GM19238 (cell line): ENCODE measurements around the gene PRKAR1B.

ENCODE experiments used
- DNase-seq: peaks from one replicate; pipeline ENCODE4 v3.0.0; 2011; ENCODE audit warnings: low spot score; ENCODE audit not compliant: insufficient read length

PRKAR1B gene

DNA sequence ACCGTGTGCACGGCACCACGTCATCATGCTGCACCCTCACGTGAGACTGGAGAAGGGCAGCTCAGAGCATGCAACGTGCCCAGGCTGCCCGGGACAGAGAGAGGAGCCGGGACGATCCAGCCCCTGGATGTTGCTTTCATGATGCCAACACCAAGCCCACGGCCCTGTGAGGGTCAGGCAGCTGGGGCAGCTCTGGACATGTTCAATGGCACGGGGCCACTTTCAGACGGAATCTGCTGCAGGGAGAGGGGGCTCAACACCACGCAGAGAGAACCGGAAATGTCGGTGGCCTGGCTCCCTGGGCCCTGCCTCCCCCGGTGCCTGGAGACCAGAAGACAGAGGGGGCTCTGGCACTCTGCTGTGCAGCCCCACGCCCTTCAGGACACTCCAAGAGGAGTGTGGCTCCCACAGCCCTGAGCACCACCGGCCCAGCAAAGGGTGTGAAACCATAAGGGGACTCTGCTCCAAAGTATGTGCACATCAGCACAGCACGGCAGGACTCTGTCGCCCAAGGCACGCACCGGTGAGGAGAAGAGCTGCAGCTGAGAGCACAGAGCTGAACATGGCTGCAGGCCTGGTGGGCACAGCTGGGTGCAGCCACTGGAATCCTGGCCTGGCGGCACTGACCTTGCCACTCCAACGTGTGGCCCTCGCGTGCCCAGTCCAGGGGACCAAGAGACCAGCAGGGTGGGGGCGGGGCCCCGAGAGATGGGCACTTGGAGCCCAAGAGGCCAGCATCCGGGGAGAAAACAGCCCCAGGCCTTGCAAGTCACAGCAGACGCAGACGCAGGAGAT is 137.1 kb downstream of the PRKAR1B start:
- no peak for DNase-seq

DNA sequence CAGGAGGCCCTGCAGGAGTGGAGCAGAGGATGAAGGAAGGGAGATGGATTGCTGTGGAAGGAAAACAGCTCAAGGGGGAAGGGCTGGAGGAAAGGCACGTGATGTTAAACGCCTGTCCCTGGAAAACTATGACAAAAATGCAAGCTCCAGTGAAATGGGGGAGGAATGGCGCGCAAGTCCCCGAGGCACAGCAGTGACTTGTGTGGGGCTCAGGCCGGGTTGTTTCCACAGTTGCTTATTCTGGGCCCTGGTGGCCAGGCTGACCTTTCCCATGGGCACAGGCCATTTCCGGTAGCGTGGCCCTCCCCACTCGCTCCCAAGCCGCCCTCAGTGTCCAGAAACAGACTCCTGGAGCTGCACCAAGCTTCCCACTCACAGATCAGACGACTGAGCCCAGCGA is 139.3 kb downstream of the PRKAR1B start:
- DNase-seq, result no peak

DNA sequence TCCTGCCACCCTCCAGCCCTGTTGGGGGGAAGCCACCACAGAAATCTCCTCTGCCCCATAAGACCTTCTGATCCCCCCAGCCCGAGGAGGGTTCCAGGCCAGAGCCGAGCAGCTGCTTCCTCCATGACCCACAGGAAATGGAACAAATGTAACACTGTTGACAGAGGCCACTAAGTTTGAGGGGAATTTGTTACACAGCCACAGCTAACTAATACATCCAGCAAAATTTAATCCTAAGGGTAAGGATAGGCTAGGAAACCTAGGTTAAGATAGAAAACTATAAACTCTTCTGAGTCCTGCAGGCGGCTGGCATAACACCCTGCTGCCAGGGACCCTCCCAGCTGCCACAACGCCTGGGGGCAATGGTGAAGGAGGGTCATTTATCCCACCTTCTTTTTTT is 140.6 kb downstream of the PRKAR1B start:
- DNase-seq, result no peak

- DNase-seq, result no peak
Observed at GRCh38 chr7:585873-586272, 141.2 kb downstream of the PRKAR1B start.

- no peak for DNase-seq
Observed at GRCh38 chr7:585229-585711, 141.8 kb downstream of the PRKAR1B start.

DNA sequence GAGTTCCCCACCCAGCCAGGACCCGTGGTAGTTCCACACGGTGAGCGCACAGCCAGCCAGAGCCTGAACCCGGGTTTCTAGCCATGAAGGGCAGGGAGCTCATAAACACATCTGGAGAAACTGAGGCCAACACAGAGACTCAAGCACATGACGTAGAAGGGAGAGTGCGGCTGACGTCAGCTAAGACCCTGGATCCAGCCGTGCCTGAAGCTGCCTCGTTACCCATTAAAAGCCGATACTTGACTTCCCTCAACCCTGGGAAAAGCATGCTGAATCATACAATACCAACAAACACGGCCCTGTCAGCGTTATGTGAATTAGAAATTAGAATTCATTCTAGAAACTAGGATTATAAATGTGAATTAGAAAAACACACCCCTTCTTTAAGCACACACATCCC is 142.3 kb downstream of the PRKAR1B start:
- no peak for DNase-seq

- no peak for DNase-seq
Observed at GRCh38 chr7:584122-584465, 143.0 kb downstream of the PRKAR1B start.

- DNase-seq, result no peak
Observed at GRCh38 chr7:583410-584121, 143.5 kb downstream of the PRKAR1B start.

DNA sequence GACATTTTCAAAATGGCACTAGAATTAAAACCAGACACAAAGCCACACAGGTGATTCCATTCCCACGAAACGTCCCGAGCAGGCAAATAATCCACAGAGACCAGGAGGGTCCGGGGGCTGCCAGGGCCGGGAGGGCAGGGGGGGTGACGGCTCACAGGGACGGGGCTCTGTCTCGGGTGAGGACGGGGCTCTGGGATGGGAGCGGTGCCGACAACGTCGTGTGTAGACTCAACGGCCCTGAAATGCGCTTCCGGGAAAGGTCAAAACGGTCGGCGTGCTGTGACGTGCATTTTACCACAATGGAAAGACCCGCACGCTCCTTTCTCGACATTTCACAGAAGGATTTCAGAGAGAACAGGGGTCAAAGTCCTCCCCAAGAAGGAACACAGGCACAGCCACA is 144.2 kb downstream of the PRKAR1B start:
- DNase-seq, result no peak

DNA sequence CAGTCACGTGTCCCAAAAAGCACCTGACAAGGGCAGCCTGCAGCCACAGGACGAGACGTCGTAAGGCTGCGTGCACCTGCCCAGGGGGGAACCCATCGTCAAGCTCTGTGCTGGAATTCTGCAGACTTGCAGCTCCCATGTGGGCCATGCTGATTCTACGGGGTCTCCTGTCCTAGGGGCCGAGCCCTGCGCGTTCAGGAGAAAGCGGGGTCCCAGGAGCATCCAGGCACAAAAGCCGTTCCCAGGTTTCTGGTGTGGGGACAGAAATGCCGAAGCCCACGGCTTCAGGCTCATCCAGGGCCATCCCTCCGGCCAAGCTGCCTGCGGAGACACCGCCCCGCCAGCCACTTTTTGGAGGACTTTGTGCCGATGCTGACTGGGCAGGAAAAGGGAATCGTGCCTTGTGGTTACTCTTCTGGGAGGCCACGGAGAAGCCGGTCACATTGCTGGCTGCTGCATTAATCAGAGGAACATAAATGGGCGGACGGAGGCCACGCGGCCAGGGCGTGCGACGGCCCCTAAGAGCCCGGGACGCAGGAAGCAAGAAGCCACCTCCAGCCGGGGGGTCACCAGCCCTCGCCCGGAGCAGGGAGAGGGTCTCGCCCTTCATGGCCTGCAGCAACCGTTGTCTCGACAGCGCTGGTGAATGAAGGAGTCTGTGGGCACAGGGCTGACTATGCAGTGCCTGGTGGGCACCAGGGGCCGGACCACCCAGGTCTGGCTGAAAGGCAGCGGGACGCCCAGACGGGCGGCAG is 144.8 kb downstream of the PRKAR1B start:
- no peak for DNase-seq

- no peak for DNase-seq
Observed at GRCh38 chr7:578386-578785, 148.7 kb downstream of the PRKAR1B start.

DNA sequence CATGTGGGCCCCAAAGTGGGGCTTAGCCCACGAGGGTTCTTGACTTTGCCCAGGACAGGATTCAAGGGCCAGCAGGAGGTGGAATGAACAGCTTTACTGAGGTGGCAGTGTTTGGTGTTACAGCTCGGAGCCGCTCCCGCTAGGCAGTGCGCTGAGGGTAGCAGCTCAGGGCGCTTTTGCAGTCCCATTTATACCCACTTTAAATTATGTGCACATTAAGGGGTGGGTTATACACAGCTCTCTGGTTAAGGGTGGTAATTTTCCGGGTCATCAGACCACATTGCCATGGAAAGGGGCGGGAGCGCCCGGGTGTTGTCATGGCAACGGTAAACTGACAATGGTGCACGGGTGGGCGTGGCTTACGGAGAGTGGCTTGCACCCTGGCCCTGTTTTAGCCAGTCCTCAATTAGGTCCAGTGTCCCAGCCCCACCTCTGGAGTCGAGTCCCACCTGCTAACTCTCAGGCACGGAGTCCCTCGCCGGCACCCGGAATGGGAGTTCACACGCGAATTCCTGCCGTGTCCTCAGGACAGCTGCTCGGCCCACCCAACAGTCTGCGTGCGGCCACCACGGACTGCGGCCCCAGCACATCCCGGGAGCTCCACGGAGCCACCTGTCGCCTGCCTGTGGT is 149.2 kb downstream of the PRKAR1B start:
- no peak for DNase-seq

DNA sequence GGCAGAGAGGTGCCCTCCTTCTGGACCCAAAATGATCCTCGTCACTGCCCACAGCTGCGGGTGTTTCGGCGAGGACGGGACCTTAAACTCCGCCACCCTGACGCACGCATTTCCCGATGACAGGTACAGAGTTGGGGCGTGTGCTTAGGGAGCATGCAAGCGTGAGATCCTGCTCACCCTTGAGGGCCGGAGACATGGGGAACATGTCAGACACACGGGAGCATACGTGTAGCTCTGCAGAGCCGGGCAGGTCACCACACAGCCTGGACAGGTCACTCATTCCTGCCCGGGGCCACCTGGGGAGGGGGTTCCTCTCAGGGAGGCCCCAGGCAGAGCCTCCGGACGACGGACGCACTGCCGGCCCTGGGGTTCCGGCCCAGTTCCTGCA is 149.8 kb downstream of the PRKAR1B start:
- no peak for DNase-seq

DNA sequence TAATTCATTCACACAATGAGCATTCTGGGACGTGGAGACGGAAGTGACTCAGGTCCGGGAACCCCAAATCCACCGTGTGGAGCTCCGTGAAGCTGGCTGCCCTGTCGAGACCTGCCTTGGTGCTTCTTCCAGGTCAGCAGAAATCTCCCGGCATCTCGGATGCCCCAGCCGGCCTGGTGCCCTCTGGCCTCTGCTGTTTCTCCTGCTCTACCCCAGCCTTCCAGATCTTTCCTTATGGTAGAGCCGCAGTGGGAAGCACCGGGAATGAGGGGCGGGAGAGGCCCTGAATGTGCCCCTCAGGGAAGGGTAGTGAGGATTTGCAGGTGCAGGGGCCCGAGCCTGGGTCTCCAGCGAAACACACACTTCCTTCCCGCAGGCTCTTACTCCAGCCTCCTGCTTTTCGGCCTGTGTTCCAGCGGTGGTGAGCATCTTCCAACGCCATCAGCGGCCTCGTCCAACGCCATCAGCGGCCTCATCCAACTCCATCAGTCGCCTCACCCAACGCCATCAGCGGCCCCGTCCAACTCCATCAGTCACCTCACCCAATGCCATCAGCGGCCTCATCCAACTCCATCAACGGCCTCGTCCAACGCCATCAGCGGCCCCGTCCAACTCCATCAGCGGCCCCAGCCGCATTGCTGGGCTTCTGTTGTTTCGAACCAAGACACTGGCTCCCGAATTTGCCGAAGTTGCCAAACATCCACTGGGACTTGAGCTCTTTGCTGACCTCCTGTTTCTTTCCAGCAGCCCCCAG is 150.4 kb downstream of the PRKAR1B start:
- DNase-seq, result no peak

- DNase-seq, result no peak
Observed at GRCh38 chr7:575425-576366, 151.4 kb downstream of the PRKAR1B start.

- no peak for DNase-seq
Observed at GRCh38 chr7:574661-575395, 152.3 kb downstream of the PRKAR1B start.

DNA sequence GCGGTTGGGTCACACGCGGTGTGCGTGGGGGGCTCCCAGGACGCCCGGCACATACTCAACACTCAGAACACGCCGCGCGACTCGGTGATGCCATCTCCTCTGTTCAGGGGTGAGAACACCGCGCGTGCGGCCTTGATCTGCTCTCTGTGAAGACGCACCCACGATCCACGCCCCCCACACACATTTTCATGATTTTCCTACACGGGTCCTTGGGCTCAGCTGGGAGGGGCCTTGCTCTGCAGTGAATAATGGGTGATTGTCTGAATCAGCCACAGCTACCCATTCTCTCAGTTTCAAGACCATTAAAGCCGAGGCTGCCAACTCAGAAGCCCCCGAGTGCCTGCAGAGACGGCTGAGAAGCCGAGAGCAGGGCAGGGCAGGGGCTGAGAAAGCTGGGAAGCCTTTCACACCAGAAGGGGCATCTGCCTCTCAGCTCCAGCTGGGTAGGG is 153.1 kb downstream of the PRKAR1B start:
- no peak for DNase-seq

DNA sequence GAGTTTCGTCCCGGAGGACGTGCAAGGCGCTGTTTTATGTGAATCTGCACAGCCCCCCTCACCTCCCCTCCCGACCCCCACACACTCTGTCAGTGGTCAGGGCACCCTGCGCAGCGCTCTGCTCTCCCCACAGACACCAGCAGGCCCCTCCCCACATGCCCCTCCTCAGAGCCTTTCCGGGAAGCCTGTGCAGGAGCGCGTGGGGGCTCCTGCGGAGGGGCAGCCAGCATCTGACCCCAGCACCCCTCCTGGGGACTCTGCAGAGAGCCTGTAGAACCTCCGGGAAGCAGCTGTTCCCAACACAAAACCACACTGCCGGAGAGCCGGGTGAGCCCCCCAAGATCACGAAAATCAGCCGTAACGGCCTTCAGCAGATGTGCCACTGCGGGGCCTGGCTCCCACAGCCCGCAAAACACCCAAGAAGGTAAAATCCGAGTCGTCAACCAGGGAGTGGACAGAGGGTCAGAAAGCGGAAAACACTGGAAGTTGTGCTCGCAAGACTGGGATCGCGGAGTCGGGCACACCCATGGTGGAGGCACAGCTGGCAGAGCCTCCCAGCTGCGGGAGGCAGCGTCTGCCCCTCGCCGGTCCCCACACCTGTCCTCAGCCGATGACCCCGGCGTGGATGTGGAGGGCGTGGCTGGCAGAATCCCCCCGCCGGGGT is 153.7 kb downstream of the PRKAR1B start:
- DNase-seq, result no peak
